ENCODE measurements around the gene IDH2.
"Not testable (repeated sequence)": the region's sequence is repeated elsewhere in the genome, so short reads cannot be mapped to it uniquely, and the experiment has no call there.

IDH2 gene

DNA sequence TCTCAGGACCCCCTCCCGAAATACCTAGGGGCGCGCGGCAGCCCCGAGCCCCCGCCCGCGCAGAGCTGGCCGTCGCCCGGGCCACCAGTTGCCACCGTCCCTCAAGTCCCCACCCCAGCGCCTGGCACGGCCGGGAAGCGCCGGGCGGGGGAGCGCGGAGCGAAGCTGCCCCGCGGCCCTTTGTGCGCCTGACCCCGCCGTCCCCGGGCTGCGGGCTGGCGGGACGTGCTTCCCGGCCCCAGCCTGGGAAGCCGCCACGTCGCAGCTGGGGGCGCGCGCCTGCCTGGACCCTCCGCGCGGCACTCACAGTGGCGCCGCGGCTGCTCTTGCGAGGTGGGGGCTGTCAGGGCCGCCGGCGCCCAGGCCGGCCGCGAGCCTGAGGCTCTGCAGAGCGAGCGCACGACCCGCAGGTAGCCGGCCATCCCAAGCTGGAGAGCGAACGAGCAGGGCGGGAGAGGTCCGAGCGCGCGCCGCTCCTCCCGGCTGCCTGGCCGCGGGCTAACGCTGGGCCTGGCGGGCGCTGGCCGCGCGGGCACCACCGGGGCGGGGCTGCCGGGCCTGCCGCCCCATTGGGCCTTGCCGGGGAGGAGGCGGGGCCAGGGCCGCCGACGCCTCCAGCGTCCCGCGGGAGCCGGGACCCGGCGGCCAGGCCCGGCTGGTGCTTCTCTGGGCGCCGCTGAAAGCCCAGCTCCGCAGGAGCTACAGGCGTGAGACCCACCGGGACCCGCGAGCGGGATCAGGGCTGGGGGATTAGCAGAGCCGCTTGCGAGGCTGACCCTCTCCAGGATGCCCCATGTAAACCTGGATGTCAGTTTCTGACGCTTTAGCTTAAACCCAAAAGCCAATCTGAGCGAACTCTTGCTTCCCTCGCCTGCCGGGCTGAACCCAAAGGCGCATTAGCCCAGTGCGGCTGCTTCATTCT lies at the start of gene IDH2:
TSS of gene IDH2 (minus strand) at position 500 of the 922 bp plus-strand sequence. CDS start at position 422, 78 bp downstream.
- peak; percentile 83 for DNase-seq

DNA sequence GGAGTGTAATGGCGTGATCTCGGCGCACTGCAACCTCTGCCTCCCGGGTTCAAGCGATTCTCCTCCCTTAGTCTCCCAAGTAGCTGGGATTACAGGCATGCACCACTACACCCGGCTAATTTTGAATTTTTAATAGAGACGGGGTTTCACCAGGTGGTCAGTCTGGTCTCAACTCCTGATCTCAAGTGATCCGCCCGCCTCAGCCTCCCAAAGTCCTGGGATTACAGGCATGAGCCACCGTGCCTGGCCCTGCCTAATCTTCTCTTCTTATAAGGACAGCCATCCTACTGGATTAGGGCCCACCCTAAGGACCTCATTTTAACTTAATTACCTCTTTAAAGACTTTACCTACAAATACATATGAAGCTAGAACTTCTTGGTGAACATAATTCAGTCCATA lies 48.3 kb upstream of the IDH2 start:
- DNase-seq: not testable (repeated sequence)

GRCh38 chr15:90149609-90150340 lies 47.5 kb upstream of the IDH2 start:
- no peak for DNase-seq

- DNase-seq: not testable (repeated sequence)
Observed at GRCh38 chr15:90146198-90146761, 44.0 kb upstream of the IDH2 start.

DNA sequence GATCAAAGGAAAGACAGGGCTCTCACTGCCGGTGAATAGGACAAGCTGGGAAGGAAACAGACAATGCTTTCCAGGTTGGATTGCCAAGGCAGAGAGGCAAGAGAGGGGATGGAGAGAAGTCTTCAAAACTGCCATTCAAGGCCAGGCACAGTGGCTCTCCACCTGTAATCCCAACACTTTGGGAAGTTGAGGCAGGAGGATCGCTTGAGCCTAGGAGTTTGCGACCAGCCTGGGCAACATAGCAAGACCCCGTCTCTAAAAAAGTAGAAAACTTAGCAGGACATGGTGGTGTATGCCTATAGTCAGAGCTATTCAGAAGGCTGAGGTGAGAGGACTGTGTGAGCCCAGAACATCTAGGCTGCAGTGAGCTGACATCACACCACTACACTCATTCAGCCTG lies 43.5 kb upstream of the IDH2 start:
- DNase-seq: no peak

- no peak for DNase-seq
Observed at GRCh38 chr15:90145259-90145658, 43.0 kb upstream of the IDH2 start.

GRCh38 chr15:90143166-90143655 lies 40.9 kb upstream of the IDH2 start:
- peak; percentile 44 for DNase-seq

DNA sequence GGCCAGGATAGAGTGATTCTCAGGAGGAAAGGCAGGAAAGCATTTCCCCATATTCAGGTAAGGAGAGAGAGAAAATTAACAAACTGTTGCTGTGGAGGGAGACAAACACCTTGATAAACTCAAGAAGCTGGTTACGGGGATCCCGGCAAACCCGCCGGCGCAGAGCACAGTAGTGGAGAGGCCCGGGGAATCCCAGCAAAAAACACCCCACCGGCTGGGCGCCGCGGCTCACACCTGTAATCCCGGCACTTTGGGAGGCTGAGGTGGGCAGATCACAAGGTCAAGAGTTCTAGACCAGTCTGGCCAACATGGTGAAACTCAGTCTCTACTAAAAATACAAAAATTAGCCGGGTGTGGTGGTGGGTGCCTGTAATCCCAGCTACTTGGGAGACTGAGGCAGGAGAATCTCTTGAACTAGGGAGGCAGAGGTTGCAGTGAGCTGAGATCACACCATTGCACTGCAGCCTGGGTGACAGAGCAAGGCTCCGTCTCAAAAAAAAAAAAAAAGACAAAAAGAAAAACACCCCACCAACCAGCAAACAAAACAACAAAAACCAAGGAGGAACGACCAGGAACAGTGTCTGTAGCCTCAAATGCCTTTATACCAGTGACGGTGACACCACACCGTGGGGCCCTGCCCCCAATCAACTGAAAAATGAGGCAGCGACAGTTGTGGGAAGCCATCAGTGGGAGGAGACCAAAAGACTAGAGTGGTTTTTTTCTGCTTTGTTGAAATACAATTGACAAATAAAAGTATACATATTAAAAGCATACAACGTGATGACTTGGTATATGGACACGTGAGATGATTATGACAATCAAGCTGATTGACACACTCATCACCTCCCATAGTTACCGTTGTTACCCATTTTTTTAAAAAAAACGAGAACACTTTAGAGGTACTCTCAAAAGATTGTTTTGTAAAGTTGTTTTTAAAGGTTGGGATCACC lies 40.2 kb upstream of the IDH2 start:
- DNase-seq: no peak

DNA sequence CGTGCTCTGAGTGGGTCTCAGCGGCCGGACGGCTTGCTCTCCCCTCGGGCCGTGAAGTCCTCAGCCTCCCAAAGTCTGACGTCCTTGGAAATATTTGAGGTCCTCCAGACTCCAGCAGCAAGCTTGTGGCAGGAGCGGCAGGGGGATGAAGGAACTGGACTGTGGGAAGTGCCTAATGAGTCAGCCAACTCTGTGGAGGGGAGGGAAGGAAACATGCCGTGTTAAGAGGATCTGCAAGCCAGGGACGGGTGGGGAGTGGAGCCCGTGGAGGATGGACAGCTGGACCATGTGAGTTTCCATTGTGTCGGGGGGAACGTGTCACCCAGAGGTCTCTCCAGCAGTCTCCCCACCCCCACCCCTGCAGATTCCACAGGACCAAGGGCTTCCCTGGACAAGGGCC lies 39.4 kb upstream of the IDH2 start:
- peak; percentile 34 for DNase-seq

GRCh38 chr15:90139549-90139948 lies 37.3 kb upstream of the IDH2 start:
- not testable (repeated sequence) for DNase-seq

DNA sequence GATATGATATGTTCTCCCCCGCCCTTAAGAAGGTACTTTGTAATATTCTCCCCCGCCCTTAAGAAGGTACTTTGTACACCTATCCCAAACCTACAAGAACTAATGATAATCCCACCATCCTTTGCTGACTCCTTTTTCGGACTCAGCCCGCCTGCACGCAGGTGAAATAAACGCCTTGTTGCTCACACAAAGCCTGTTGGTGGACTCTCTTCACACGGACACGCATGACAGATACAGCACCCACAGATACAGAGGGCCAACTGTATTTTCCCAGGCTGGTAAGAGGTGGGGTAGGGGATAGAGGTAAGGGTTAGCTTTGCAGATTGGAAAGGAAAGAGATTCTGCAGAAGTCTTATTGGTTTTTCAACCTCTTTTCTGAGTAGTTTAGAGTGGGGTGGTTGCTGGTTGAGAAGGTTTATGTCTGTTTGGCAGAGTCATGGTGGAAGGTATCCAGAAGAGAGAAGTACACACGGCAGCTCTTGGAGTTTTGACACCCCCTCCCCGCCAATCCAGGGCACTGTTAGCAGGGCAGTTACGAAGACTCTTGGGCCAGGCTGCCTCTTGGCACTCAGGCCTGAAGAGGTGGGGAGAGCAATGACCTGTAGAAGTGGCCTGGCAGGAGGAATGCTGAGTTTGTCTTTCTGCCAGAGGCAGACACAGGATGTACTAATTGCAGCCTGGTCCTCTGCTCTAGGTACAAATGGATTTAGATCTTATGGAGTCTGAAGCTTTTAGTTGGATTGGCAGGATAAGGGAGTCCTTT lies 36.0 kb upstream of the IDH2 start:
- no peak for DNase-seq

- DNase-seq: no peak
Observed at GRCh38 chr15:90132437-90132836, 30.2 kb upstream of the IDH2 start.

- no peak for DNase-seq
Observed at GRCh38 chr15:90131848-90132247, 29.6 kb upstream of the IDH2 start.

DNA sequence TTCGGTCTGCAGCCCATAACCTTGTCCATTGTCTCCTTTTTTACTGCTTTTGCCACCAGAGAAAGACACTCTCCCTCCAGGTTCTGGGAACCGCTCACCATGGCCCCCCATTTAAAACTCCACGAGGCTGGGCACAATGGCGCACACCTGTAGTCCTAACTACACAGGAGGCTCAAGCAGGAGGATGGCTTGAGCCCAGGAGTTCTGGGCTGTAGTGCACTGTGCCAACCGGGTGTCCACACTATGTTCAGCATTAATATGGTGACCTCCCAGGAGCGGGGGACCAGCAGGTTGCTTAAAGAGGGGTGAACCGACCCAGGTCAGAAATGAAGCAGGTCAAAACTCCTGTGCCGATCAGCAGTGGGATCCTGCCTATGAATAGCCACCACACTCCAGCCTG lies 28.0 kb upstream of the IDH2 start:
- DNase-seq: no peak

DNA sequence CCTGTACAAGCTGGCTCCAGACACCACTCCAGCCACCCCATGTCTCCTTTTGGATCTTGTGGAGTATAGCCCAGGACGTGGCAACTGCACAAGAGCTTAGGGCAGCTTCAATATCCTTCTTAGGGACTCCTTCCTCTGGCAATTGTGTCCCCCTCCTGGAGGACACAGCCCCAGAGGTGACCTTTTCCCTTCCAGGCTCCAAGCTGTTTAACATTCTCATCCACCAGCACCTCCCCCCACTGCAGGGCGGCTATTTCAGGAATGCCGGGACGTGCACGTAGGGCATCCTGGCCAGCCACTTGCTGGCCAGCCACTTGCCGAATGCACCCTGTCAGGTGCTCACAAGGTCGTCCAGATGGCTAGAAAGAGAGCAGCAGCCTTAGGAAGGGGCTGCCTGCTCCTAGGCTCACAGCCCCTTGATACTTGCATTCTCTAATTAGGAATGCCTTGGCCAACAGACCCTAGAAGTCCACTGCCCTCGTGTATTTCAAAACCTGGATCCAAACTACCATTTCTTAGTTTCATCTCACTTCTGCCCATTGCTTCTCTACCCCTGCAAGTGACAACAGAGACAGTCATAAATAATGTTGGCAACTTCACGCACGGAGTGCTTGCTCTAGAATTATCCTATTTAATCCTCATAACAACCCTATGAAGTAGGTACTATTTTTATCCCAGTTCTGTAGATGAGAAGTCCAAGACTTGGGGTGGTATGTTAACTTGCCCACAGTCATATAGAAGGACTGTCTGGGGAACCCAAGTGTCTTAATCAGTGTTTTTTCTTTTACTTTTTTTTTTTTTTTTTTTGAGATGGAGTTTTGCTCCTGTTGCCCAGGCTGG lies 24.5 kb upstream of the IDH2 start:
- no peak for DNase-seq

GRCh38 chr15:90126022-90126421 lies 23.8 kb upstream of the IDH2 start:
- DNase-seq: no peak

DNA sequence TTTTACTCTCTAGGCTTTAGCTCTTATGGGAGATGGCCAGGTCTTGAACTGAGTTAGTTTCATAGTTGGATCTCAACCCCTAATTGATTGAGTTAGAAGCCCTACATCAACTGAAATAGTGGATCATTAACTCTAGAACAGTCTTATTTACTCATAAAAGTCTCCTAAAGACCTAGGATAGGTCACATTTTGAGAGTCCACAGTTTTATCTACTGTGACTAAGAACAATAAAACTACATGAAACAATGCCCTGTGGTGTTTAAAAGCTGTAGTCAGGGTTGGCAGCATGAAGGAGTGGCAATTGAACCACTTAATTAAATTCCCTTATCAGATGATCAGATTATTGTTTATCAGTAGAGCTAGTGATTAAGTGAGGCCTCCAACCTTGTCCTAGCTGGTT lies 22.2 kb upstream of the IDH2 start:
- no peak for DNase-seq

DNA sequence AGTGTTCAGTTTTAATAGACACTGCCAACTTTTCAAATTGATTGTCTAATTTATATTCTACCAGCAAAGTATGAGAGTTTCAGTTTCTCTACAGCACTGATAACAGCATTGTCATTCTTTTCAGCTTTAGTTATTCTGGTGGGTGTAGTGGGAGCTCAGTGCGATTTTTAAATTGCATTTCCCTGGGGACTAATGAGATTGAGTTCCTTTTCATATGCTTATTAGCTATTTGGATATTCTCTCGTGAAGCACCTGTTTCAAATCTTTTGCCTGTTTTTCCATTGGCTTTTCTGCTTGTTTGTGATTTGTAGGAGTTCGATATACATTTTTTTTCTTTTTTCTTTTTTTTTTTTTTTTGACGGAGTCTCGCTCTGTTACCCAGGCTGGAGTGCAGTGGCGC lies 18.8 kb upstream of the IDH2 start:
- no peak for DNase-seq

DNA sequence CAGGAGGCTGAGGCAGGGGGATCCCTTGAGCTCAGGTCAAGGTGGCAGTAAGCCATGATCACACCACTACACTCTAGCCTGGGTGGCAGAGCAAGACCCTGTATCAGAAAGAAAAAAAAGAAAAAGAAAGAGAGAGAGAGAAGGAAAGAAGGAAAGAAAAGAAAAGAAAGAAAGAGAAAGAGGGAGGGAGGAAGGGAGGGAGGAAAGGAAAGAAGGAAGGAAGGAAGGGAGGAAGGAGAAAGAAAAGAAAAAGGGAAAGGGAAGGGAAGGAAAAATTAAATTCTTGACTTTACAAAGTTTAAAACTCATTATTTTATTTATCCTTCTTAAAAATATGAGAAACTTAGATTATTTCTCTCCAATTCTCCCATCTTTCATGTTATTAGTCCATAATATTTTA lies 17.1 kb upstream of the IDH2 start:
- DNase-seq: no peak

DNA sequence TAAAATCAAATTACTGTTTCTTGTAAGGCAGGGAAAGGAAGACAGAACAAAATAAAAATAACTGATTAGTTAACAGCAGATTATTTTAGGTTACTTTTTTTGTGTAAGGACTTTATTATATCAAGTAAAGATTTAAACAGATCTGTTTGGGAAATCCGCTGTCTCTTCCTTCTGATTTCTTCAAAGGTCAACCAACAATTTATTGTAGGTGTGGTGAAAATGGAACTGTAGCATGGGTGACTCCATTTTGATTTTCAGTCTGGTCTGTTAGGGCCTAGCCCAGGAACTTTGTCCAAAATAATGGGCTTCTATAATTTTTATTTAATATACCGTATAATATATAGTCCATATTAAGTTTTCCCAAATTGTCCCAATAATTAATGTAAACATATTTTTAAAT lies 13.5 kb upstream of the IDH2 start:
- no peak for DNase-seq

GRCh38 chr15:90114451-90114901 lies 12.2 kb upstream of the IDH2 start:
- peak; percentile 12 for DNase-seq

Data from fibroblast of skin of right biceps (primary cell).